GM21526 (cell line): ENCODE results near the gene TPST1.
"Not testable (repeated sequence)": the region's sequence is repeated elsewhere in the genome, so short reads cannot be mapped to it uniquely, and the experiment has no call there.

ENCODE experiments used
- ATAC-seq: cut with Tn5 transposase; IDR thresholded peaks from one replicate; pipeline ENCODE4 v1.9.1; 2021; ENCODE audit warnings: moderate library complexity; ENCODE audit not compliant: unreplicated experiment, low FRiP score

Gene TPST1

DNA sequence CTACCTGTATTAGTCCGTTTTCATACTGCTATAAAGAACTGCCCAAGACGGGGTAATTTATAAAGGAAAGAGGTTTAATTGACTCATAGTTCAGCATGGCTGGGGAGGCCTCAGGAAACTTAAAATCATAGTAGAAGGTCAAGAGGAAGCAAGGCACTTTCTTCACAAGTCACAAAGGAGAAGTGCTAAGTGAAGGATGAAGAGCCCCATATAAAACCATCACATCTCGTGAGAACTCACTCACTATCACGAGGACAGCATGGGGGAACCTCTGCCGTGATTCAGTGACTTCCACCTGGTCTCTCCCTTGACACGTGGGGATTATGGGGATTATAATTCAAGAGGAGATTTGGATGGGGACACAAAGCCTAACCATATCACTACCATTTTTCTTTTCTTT is 119.9 kb downstream of the TPST1 start:
- ATAC-seq = not testable (repeated sequence)

DNA sequence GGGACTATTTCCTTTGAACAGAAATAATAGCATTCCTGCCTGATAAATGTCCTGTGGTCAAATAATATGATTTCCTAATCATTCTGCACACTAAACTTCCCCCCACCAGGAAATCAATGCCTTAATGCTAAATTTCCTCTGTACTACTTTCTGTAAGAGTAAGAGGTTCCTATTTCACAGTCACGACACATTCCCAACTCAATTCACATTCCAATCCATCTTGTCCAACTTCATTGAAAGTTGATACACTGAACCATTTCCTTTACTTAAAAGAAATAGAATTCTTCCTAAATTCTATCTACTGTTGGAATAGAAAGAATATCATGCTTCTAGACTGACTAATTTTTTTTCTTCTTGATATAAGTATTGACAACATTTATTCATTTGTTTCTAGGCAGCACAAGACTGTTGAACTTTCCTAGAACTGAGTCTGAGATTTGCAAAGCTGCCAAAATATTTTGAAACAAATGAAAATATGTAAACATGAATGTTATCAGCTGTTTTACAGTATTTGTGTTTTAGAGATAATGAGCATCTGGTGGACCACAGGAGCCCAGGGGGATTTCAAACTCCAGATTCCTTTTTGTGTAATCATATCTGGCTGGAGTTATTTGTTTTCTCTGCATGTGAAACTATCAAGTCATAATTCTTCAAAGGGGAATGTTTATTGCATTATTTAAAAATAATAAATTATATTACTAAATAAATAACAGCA is 121.5 kb downstream of the TPST1 start:
- no peak for ATAC-seq

- no peak for ATAC-seq
Observed at GRCh38 chr7:66330961-66331360, 125.8 kb downstream of the TPST1 start.

DNA sequence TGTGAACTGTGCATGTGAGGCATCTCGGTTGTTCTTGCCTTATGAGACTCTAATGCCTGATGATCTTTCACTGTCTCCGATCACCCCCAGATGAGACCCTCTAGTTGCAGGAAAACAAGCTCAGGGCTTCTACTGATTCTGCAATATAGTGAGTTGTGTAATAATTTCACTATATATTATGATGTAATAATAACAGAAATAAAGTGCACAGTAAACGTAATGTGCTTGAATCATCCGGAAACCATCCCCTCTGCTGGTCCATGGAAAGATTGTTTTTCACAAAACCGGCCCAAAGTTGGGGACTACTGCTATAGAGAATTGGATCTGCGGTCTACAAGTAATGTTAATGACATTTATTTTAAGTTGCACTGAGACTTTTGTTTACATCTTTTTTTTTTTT is 126.7 kb downstream of the TPST1 start:
- no peak for ATAC-seq

DNA sequence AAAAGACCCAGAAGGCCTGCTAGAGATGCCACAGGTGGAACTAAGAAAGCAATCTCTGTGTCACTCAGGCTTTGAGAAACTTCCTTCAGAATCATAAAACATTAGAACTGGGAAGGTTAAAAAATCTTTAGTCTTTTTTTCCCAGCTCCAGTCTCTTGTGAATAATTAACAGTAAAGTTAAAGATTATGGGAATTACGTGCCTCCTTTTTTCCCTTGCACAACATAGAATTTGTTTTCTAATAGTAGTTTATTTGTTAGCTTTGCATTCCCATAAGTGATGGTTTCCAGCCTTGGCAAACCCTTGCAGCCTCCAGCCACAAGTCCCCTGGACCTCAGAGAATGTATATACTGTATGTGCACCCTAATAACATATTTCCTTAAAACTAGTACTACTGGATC is 128.3 kb downstream of the TPST1 start:
- no peak for ATAC-seq

DNA sequence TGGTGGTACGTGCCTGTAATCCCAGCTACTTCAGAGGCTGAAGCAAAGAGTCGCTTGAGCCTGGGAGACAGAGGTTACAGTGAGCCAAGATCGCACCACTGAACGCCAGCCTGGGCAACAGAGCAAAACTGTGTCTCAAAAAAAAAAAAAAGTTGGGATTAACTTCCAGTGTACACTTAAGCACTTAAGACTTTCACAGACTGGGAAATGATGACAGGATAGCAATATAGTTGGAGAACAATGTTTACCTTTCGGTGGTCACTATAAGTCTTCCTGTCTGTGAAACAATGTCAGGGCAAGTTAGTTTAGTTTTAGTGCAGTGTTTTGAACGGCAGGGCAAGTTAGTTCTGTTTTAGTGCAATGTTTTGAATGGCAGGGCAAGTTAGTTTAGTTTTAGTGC is 130.2 kb downstream of the TPST1 start:
- no peak for ATAC-seq

- ATAC-seq = no peak
Observed at GRCh38 chr7:66336760-66337159, 131.6 kb downstream of the TPST1 start.

- no peak for ATAC-seq
Observed at GRCh38 chr7:66339141-66339540, 134.0 kb downstream of the TPST1 start.

- no peak for ATAC-seq
Observed at GRCh38 chr7:66344166-66344565, 139.0 kb downstream of the TPST1 start.

GRCh38 chr7:66348531-66348930 is 143.4 kb downstream of the TPST1 start:
- ATAC-seq = no peak

- ATAC-seq = no peak
Observed at GRCh38 chr7:66348959-66349358, 143.8 kb downstream of the TPST1 start.

- ATAC-seq = no peak
Observed at GRCh38 chr7:66352071-66352470, 146.9 kb downstream of the TPST1 start.

GRCh38 chr7:66353547-66353946 is 148.4 kb downstream of the TPST1 start:
- no peak for ATAC-seq

DNA sequence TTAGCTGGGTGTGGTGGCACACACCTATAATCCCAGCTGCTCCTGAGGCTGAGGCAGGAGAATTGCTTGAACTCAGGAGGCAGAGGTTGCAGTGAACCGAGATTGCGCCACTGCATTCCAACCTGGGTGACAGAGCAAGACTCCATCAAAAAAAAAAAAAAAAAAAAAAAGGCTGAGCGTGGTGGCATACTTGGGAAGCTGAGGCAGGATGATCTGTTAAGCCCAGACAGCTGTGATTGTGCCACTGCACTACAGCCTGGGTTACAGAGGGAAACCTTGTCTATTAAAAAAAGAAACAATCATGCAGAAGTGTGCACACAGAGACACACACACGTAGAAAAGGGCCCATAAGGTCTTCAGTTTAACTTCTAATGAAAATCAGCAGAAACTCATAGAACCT is 150.6 kb downstream of the TPST1 start:
- no peak for ATAC-seq

- no peak for ATAC-seq
Observed at GRCh38 chr7:66356277-66356721, 151.2 kb downstream of the TPST1 start.

GRCh38 chr7:66357087-66357486 is 152.0 kb downstream of the TPST1 start:
- no peak for ATAC-seq

DNA sequence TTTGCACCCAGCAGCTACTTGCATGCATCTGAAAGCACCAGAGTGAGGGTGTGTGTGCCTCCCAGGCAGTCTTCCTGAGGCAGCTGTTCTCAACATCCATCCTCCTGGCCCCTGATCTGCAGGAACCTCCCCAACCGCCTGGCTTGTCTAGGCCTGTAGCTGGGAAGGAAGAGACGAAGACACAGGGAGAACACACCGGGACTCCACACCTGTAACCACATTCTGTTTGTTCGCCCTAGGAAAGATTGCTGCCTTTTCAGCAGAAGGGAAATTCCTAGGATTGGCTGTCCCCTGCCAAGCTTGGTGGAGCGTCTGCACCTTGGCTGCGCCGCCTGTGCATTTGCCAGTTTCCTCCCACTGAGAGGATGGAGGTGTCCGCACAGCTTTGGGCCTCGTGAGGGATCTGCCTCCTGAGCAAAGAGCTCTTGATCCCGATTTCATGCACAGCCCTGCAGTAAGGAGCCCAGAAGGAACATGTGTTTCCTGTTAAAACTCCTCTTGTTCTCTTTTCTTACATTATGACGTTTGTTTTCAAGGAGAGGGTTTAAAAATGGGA is 154.6 kb downstream of the TPST1 start:
- ATAC-seq = no peak

- ATAC-seq = no peak
Observed at GRCh38 chr7:66362136-66362535, 157.0 kb downstream of the TPST1 start.

GRCh38 chr7:66363635-66364034 is 158.5 kb downstream of the TPST1 start:
- no peak for ATAC-seq

- not testable (repeated sequence) for ATAC-seq
Observed at GRCh38 chr7:66365031-66365430, 159.9 kb downstream of the TPST1 start.

GRCh38 chr7:66371096-66371824 is 166.1 kb downstream of the TPST1 start:
- ATAC-seq = no peak
